Spinal cord (tissue), 10 donors: ENCODE measurements around the gene RHOBTB3. TPM values are rescaled to one million over a fixed set of nuclear protein-coding genes. Genes with fewer than 3 reads are reported as not detected.
A peak's percentile ranks its signal among the peaks of the same experiment; 100 is the strongest.
"Not testable (repeated sequence)": the region's sequence is repeated elsewhere in the genome, so short reads cannot be mapped to it uniquely, and the experiment has no call there.

Experiments
- DNase-seq, 6 donors: peaks; one replicate each; pipeline versions ENCODE4 v3.0.0 to v3.0.0-alpha.2; 2013 to 2015; ENCODE audit warnings: low spot score in 6 of 6, low read depth in 4 of 6
- H3K27ac ChIP-seq: one replicate; pipeline ENCODE4 v1.5.1; 2013; ENCODE audit warnings: low read depth, low read length, control low read depth
- H3K27me3 ChIP-seq: one replicate; pipeline ENCODE4 v1.6.1; 2013; ENCODE audit warnings: low read length; ENCODE audit not compliant: control insufficient read depth, insufficient read depth
- H3K36me3 ChIP-seq: one replicate; pipeline ENCODE4 v1.6.1; 2013; ENCODE audit warnings: low read length; ENCODE audit not compliant: control insufficient read depth, insufficient read depth
- H3K4me1 ChIP-seq: one replicate; pipeline ENCODE4 v1.6.1; 2013; ENCODE audit warnings: low read length; ENCODE audit not compliant: control insufficient read depth, insufficient read depth
- H3K4me3 ChIP-seq: one replicate; pipeline ENCODE4 v1.5.1; 2013; ENCODE audit warnings: low read depth, low read length, control low read depth
- H3K9me3 ChIP-seq: one replicate; pipeline ENCODE4 v1.6.1; 2013; ENCODE audit warnings: low read length; ENCODE audit not compliant: control insufficient read depth, insufficient read depth
- WGBS: methylation state at CpG from one replicate; pipeline ENCODE4 v1.1.5; 2013; ENCODE audit warnings: missing lambda C conversion rate; ENCODE audit not compliant: insufficient coverage; 5-methylcytosine and 5-hydroxymethylcytosine counted together
- polyA plus RNA-seq, 2 donors: library from polyadenylated mRNA; unstranded; fragments of 120-200 nt; gene quantifications; one replicate each; pipeline ENCODE4 v1.2.1, GENCODE V29; 2013; ENCODE audit not compliant: insufficient read length in 2 of 2
- total RNA-seq, 2 donors: library from RNA; depleted of rRNA in 1 of 2; stranded (reverse); fragments of 120-200 nt in 1 of 2; fragments of >200 nt in 1 of 2; gene quantifications; one replicate each; pipeline versions ENCODE4 v1.2.3 to v1.2.4, GENCODE V29; 2013 to 2014
- donor health status: healthy.

The RHOBTB3 gene
- total and polyA plus RNA-seq, 4 donors: 44.2 to 182 (median 79.8) TPM

GRCh38 chr5:95806687-95807086, 75.6 kb downstream of the RHOBTB3 start:
- no peak for DNase-seq
- Histone ChIP-seq H3K27ac (no peak overlapping the region), H3K4me1 (peaks cover 3% of the 10 kb centered on the region), H3K36me3 (no peaks in the 10 kb centered on the region), H3K4me3 (no peak overlapping the region), H3K9me3 (no peaks in the 10 kb centered on the region), H3K27me3 (no peaks in the 10 kb centered on the region)
- 93% methylated on average over 6 of the region's 7 CpGs for WGBS

GRCh38 chr5:95808013-95808685, 77.0 kb downstream of the RHOBTB3 start:
- Histone ChIP-seq H3K27ac (no peak overlapping the region), H3K9me3 (no peaks in the 10 kb centered on the region), H3K4me3 (no peak overlapping the region), H3K36me3 (no peaks in the 10 kb centered on the region), H3K4me1 (peaks cover 3% of the 10 kb centered on the region), H3K27me3 (no peaks in the 10 kb centered on the region)
- DNase-seq: no peak
- WGBS: 96% methylated on average over 6 of the region's 7 CpGs

DNA sequence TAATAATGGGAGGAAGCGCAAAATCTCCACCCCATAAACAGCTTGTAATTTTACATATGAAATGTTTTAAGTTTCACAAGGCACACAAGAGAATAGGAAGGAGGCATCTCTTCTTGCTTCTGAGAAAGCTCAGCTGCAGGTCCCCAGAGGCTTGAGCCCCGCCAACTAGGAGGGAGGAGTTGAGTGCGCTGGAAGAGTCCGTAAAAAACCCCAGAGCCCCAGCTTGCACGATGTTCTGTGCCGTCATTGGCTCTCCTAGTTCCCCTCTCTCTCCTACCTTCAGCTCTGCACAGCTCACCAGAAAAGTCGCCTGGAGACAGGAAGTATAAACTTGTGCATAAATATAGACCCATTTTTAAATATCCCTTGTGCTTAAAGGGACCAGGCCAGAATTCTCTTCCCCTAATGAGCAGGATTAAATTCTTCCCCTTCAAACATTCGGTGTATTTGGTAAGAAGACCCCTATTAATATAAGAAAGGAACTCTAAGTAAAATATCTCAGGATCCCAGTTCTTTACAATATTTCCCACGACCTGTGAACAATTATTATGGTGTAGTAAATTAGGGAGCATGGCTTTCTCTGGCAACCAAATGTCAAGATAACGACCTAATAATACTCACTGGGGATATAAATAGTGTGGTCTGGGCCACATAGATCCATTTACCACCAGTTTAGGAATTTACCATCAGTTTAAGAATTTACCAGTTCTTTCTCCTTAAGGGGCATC, 77.7 kb downstream of the RHOBTB3 start:
- WGBS: 39% methylated on average over 3 of the region's 10 CpGs
- Histone ChIP-seq H3K9me3 (no peaks in the 10 kb centered on the region), H3K4me3 (no peak overlapping the region), H3K27ac (no peak overlapping the region), H3K4me1 (peaks cover 3% of the 10 kb centered on the region), H3K36me3 (no peaks in the 10 kb centered on the region), H3K27me3 (no peaks in the 10 kb centered on the region)
- DNase-seq: peak in 1 of 6 donors; percentile 38

DNA sequence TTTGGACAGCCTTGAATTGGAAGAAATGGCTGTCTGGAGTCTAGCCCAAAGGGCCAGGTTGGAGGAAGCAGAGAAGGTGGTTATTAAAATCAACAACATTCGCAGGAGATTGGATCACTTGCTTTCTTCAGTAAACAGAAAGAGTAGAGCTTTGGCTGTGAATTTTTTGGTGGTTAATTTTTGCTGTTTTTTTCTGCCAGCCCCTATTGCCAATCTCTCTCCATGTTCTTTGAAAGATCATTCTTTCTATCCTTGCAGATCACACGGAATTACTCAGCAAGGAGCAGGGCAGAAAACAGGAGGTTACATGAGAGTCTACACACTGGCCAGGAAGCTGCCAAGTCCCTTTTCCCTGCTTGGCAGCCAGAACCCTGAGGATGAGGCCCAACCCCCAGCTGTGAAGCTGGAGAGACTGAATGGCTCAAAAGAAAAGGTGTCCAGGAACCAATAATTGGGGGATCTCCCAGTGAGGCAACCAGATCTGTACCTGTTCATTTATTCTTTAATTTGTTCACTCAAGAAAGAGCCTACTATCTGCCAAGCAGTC, 78.4 kb downstream of the RHOBTB3 start:
- Histone ChIP-seq H3K27ac (peak overlapping the region; percentile 25), H3K36me3 (no peaks in the 10 kb centered on the region), H3K4me1 (peaks cover 3% of the 10 kb centered on the region), H3K9me3 (no peaks in the 10 kb centered on the region), H3K27me3 (no peaks in the 10 kb centered on the region), H3K4me3 (no peak overlapping the region)
- 44% methylated on average over 1 of the region's 2 CpGs for WGBS
- DNase-seq: no peak

DNA sequence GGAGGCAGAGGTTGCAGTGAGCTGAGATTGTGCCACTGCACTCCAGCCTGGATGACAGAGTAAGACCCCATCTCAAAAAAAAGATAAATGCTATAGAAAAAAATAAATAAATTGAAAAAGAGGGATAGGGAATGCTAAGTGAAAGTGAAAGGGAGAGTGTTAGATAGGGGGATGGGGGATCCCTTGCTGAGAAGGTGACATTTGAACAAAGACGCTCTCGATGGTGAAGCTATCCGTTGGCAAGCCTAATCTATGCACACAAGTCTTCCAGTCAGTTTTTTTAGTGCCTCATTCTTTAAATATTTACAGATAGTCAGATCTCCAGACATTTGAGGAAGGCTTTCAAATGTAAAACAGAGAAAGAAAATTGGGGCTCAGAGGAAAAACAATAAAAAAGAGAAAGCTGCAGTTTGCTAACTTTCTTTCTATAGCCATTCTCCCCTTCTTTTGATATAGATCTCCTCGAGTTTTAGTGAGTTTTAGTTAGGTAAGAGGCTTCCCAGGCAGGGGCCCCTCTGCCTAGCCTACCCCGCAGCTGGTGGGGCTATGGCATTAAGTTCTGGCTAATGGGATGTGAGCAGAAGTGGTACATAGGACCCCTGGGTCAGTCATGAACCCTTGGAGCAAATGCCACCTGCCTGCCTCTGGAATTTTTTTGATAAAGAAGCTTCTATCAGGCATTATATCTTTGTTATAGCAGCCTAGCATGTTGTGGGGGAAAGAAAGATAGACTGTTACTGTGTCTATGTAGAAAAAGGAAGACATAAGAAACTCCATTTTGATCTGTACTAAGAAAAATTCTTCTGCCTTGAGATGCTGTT, 79.4 kb downstream of the RHOBTB3 start:
- Histone ChIP-seq H3K36me3 (no peaks in the 10 kb centered on the region), H3K4me1 (peaks cover 3% of the 10 kb centered on the region), H3K9me3 (no peaks in the 10 kb centered on the region), H3K27ac (no peak overlapping the region), H3K27me3 (no peaks in the 10 kb centered on the region), H3K4me3 (no peak overlapping the region)
- DNase-seq: no peak
- 80% methylated on average over 1 of the region's 5 CpGs for WGBS

- 89% methylated on average over 3 of the region's 6 CpGs for whole genome bisulfite sequencing
- not testable (repeated sequence) for H3K36me3 ChIP-seq, H3K9me3 ChIP-seq, H3K27ac ChIP-seq, H3K27me3 ChIP-seq, H3K4me1 ChIP-seq, H3K4me3 ChIP-seq, DNase-seq
Measured at GRCh38 chr5:95811126-95811423, 79.9 kb downstream of the RHOBTB3 start.

DNA sequence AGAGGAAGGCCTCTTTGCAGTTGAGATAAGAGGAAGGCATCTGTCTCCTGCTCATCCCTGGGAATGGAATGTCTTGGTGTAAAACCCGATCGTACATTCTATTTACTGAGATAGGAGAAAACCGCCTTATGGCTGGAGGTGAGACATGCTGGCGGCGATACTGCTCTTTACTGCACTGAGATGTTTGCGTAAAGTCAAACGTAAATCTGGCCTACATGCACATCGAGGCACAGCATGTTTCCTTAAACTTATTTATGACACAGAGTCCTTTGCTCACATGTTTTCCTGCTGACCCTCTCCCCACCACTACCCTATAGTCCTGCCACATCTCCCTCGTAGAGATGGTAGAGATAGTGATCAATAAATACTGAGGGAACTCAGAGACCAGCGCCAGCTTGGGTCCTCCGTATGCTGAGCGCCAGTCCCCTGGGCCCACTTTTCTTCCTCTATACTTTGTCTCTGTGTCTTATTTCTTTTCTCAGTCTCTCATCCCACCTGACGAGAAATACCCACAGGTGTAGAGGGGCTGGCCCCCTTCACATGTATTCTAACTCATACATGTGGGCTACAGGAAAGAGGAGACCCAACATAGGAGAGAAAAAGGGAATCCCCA, 80.4 kb downstream of the RHOBTB3 start:
- not testable (repeated sequence) for H3K4me3 ChIP-seq, H3K9me3 ChIP-seq, H3K4me1 ChIP-seq, H3K27me3 ChIP-seq, H3K27ac ChIP-seq, DNase-seq, H3K36me3 ChIP-seq
- 82% methylated on average over 3 of the region's 13 CpGs for WGBS

DNA sequence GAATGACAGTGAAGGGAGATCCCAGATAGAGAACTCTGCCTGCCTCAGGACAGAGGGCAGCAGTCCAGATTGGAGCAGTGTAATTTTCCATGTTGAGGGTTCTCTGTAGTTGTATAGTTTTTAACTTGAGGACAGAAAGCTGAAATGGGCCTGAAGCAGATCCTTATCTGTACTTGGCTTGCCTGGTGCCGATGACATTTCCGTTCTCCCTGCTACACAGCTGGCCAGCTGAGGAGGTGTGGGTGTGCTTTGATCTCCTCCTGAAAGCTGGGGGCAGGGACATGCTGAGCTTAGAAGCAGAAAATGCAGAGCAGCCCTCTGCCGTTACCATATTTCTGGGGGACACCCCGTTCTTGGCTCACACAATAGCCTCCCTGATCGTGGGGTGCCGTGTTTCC, 80.9 kb downstream of the RHOBTB3 start:
- Histone ChIP-seq H3K4me1 (peaks cover 3% of the 10 kb centered on the region), H3K27ac (no peak overlapping the region), H3K9me3 (no peaks in the 10 kb centered on the region), H3K4me3 (no peak overlapping the region), H3K36me3 (no peaks in the 10 kb centered on the region), H3K27me3 (no peaks in the 10 kb centered on the region)
- whole genome bisulfite sequencing: 70% methylated on average over 6 of the region's 6 CpGs
- DNase-seq: no peak

DNA sequence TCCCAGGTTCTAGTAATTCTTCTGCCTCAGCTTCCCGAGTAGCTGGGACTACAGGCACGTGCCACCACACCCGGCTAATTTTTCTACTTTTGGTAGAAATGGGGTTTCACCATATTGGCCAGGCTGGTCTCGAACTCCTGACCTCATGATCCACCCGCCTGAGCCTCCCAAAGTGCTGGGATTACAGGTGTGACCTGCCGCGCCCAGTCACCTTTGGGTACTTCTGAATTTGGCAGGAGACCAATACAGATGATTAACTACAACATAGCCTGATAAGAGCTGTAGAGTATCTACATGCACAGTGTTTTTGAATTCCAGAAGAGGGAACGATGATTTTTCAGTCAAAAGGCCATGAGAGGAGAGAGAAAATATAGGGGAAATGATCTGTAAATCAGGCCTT, 81.9 kb downstream of the RHOBTB3 start:
- H3K4me3 ChIP-seq, DNase-seq, H3K36me3 ChIP-seq, H3K27me3 ChIP-seq, H3K27ac ChIP-seq, H3K9me3 ChIP-seq: not testable (repeated sequence)
- 93% methylated on average over 3 of the region's 8 CpGs for WGBS
- H3K4me1 ChIP-seq: peaks cover 11% of the 10 kb centered on the region
